ENCODE data around the gene NCKAP1.

GRCh38 chr2:182895798-182896197, 142.5 kb downstream of the NCKAP1 start:
- TF ChIP-seq CTCF (conservative IDR thresholded peaks at IDR 0.05; ENCODE audit: low read depth, low read length), result no peak
- no peak for TF ChIP-seq EZH2 (IDR thresholded peaks at IDR 0.05; ENCODE audit: low read length, unreplicated experiment)
- no peak for TF ChIP-seq EZH2phosphoT487 (IDR thresholded peaks at IDR 0.05; ENCODE audit: borderline replicate concordance, low read length)
